Measurements from ENCODE around the gene KPNA1.

The KPNA1 gene

GRCh38 chr3:122514123-122515019 lies at the start of gene KPNA1:
TSS of gene KPNA1 (minus strand) at chr3:122514939. CDS start at chr3:122496565, 18,374 bp downstream.
- DNase-seq (ENCODE audit: low read depth): peak; percentile 51
- TF ChIP-seq CTCF (conservative IDR thresholded peaks at IDR 0.05; ENCODE audit: low read depth, low read length): no peak
- H3K4me3 ChIP-seq (ENCODE audit: low read length): peak within 1 kb of the TSS; percentile 70

GRCh38 chr3:122564155-122564912 lies 49.6 kb upstream of the KPNA1 start, which contains the start of the genes DTX3L and PARP9:
TSS of gene DTX3L (plus strand) at chr3:122564338. CDS start at chr3:122564427, 89 bp downstream.
TSS of gene PARP9 (minus strand) at chr3:122564300. CDS start at chr3:122559620, 4,680 bp downstream.
- DNase-seq (ENCODE audit: low read depth): no peak
- no peak for TF ChIP-seq CTCF (conservative IDR thresholded peaks at IDR 0.05; ENCODE audit: low read depth, low read length)
- peak within 1 kb of the TSS; percentile 72 for H3K4me3 ChIP-seq (ENCODE audit: low read length)

GRCh38 chr3:122563717-122564025 lies 48.9 kb upstream of the KPNA1 start:
- TF ChIP-seq CTCF (conservative IDR thresholded peaks at IDR 0.05; ENCODE audit: low read depth, low read length): no peak
- no peak for DNase-seq (ENCODE audit: low read depth)
- H3K4me3 ChIP-seq (ENCODE audit: low read length): peak overlapping the region; percentile 72

GRCh38 chr3:122562923-122563716 lies 48.4 kb upstream of the KPNA1 start:
- DNase-seq (ENCODE audit: low read depth): no peak
- peak overlapping the region; percentile 72 for H3K4me3 ChIP-seq (ENCODE audit: low read length)
- no peak for TF ChIP-seq CTCF (conservative IDR thresholded peaks at IDR 0.05; ENCODE audit: low read depth, low read length)

- H3K4me3 ChIP-seq (ENCODE audit: low read length): no peak overlapping the region
- peak; percentile 70 for TF ChIP-seq CTCF (conservative IDR thresholded peaks at IDR 0.05; ENCODE audit: low read depth, low read length)
- no peak for DNase-seq (ENCODE audit: low read depth)
Measured at GRCh38 chr3:122560680-122561079, 45.9 kb upstream of the KPNA1 start.

- TF ChIP-seq CTCF (conservative IDR thresholded peaks at IDR 0.05; ENCODE audit: low read depth, low read length): no peak
- DNase-seq (ENCODE audit: low read depth): no peak
Measured at GRCh38 chr3:122559906-122560305, 45.2 kb upstream of the KPNA1 start.

More at GRCh38 chr3:122559906-122560305, 45.2 kb upstream of the KPNA1 start:
- H3K4me3 ChIP-seq (ENCODE audit: low read length): no peak overlapping the region

All from retinal pigment epithelial cell (primary cell).